Stimulated activated CD8-positive, alpha-beta memory T cell treated with anti-CD3 and anti-CD28 coated beads, Interleukin-15, amount 100 ng/mL, for 1 hour (primary cell): ENCODE data around the gene HOXB3.
A peak's percentile ranks its signal among the peaks of the same experiment; 100 is the strongest.

Experiments used
- DNase-seq: peaks from one replicate; pipeline ENCODE4 v3.0.0-alpha.2; 2020; ENCODE audit warnings: low read depth

The HOXB3 gene

DNA sequence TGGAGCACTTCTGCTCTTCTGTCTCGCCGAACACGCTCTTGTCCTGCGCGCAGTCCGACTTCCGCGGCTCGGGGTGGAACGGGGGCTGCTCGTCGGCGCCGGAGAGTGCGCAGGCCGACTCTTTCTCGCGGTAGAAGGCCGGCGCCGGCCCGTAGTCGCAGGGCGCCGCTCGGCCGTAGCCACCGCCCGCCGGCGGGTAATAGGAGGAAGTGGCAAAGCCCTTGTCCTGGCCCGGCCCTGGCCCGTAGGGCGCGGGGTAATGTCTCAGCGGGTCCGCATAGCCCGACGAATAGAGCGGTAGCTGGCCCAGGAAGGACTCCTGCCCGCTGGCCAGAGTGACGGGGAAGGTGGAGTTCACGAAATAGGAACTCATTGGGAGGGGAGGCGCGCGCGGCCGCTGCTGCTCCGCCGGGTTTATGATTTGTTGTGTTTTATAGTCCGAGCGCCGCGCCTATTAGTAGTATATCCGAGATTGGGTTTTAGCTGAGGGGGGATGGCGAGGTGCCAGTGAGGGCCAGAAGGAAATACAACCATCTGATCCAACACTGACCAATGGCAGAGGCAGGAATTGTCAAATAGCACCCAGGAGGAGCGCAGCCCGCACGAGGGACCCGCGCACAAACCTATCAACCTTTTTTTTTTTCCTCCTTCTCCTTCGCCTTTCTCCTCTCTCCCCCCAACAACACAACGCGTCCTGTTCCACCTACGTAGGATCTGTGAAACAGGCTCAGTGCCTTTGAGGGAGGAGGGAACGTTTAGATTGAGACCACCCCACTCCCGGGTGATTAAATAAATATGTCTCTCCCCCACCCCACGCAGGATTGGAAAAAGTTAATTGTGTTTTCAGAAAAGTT is 8.0 kb upstream of the HOXB3 start:
- DNase-seq: no peak

- DNase-seq: no peak
These were observed 7.4 kb upstream of the HOXB3 start for GRCh38 chr17:48597528-48597777.

DNA sequence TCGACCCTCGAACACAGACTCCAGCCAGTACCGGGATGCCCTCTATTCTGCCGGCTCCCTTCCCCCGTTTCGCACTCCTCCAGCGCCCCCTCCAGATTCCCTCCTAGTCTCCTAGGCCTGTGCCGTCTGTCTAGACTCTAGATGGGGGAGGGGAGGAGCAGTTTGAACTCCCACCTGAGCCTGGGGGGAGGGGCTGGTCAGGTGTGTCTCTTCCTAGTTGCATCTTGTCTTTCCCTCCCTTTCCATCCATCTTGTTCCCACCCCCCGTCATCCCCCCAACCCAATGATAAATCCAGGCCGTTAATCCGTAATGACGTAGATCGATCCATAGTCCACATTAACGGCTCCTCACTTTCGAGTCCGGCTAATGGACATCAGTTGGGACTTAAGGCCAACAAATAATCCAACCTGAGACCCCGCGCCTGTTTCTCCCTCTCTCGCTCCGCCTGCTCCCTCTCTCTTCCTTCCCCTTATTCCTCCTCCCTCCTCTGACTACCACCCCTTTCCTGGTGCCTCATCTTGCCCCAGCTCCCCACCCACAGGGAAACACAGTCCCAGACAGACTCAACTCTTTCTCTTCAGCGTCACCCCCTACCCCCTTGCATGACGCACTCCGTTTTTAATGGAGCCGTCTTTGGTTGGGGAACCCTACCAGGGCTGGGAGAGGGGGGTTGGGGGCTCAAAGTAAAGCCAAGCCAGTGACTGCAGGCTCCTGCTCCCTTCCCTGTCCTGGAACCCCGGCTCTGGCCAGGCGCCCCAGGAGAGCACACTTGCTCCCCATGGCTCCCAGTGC is 6.9 kb upstream of the HOXB3 start:
- DNase-seq: no peak

GRCh38 chr17:48596000-48596734 is 6.1 kb upstream of the HOXB3 start:
- no peak for DNase-seq

DNA sequence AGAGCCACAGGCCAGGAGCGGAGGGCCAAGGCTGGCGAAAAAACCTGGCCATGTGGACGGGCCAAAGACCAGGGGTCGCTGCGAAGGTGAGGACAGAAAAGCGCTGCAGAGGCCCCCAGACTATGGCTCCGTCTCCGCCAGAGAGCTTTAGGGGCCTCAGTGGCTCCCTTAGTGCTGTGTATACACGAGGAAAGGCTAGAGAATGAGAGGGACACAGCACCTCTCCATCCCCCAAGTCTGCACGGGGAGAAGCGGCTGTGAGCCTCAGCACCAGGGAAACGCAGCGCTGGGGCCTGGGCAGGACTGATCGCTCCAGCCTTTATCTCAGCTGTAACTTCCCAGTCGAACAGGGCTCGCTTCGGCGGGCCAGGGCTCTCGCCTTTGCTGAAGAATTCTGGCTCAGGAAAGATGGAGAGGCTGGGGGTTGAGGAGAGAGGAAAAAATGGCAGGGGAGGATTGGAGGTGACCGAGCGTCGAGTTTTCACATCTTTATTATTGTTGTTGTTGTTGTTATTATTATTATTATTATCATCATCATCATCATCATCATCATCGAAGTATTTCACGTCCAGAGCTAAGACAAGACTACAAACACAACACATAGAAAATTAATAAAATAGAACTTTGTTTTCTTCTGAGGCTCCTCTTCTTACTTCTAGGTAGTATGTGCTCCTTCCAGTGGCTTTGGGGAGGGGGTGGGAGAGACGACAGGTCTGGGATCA is 5.4 kb upstream of the HOXB3 start:
- no peak for DNase-seq

- no peak for DNase-seq
These were observed 4.7 kb upstream of the HOXB3 start for GRCh38 chr17:48594538-48595277.

DNA sequence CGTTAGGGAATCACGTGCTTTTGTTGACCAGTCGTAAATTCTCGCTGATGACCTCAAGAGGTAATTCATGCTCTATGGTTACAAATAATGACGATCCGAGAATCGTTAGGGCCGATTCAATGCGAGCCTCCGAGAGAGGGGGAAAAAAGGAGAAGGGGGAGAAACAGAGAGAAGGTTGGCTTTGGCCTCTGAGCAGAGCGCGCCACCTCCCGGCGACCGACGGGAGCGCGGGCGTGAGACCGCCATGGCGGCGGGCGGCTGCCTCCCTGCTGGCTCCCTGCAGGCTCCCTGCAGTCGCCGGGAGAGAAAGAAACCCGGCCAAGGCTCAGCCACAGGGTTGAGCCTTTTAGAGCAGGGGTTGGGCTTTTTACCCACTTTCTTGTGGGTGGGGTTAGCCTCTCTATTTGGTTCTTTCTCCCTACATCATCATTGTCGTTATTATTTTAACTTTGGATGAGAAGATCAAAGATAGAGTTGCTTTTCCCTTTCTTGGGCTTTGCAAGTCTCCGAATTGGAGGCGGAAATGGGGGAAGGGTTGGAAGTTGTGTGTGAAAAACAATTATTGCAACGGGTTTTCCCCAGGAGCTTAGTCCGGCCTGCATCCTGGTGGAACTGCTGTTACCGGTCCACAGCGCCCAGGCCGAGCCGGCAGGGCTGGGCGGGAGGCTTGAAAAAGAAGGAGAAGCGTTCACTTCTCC is 3.9 kb upstream of the HOXB3 start:
- DNase-seq: peak; percentile 66

DNA sequence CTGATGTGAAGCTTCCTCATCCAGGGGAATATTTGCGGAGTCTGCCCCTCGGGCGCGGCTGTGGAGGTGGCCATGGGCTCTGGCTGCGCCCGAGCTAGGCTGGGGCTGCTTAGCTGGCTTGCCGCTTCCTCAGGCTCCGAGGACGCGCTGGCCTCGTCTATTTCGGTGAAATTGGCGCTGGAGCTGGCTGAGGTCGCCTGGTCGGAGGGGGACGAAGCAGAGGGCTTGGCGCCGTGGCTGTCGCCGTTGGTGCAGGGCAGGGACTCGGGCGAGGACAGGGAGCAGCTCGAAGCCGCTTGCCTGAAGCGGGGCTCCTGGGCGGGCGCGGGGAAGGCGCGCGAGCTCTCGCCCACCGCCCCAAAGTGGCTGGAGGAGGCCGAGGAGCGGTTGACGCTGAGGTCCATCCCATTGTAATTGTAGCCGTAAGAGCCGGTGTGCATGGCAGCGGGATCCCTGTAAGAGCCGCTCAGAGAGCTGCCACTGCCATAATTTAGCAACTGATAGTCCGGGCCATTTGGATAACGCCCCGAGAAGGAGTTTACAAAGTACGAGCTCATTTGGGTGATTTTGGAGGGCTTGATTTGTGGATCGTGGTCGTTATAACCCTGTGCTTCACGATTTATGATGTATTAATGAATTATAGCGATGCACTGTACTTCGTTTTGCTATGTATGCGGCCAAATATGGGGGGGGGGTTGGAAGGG is 3.2 kb upstream of the HOXB3 start, which contains the start of gene HOXB5:
HOXB5 (minus strand) TSS at position 654 of the 704 bp plus-strand sequence; CDS start at position 557, 97 bp downstream.
- DNase-seq: no peak

DNA sequence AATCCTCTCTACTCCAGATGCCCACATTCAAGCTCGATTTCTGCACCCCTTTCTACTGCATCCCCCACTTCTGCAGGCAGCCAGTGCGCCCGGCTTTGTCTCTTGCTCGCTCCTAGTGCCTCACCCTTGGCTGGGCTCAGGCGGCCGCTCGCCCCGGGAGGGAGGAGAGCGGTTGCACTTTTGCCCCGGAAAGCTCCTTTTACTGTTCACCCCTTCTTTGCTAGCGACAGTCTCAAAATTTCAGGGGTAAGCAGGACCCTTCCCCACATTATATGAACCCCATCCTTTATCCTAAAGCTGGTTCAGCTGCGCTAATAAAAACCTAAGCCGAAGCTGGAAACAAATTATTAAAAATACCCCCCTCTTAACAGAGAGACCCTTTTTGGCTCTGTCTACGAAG is 2.5 kb upstream of the HOXB3 start:
- DNase-seq: no peak

- no peak for DNase-seq
These were observed 2.0 kb upstream of the HOXB3 start for GRCh38 chr17:48592057-48592514.

- no peak for DNase-seq
These were observed 1.4 kb upstream of the HOXB3 start for GRCh38 chr17:48591255-48592056.

DNA sequence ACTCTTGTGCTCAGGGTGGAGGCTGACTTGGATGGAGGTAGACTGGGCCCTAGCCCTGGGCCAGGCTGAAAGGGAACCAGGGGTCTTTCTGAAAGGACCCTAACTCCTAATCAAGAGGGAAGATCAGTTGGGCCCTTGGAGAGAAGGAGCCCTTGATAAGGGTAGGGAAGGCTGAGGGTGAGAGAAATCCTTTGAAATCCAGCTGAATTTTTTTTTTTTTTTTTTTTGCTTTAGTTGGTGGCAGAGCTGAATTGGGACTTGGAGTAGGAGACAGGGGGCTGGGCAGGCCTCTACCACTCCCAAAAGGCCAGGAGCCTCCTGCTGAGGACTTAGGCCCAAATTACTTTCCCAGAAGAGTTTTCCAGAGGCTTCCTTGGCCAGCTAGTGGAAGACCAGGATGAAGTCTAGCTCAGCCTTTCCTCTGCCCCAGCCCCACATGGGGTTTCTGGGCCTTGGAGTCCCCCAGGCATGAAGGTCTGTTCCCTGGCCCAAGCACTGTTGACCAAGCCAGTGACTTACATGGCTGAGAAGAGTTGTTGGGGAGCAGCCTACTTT is 643 bp upstream of the HOXB3 start:
- no peak for DNase-seq

DNA sequence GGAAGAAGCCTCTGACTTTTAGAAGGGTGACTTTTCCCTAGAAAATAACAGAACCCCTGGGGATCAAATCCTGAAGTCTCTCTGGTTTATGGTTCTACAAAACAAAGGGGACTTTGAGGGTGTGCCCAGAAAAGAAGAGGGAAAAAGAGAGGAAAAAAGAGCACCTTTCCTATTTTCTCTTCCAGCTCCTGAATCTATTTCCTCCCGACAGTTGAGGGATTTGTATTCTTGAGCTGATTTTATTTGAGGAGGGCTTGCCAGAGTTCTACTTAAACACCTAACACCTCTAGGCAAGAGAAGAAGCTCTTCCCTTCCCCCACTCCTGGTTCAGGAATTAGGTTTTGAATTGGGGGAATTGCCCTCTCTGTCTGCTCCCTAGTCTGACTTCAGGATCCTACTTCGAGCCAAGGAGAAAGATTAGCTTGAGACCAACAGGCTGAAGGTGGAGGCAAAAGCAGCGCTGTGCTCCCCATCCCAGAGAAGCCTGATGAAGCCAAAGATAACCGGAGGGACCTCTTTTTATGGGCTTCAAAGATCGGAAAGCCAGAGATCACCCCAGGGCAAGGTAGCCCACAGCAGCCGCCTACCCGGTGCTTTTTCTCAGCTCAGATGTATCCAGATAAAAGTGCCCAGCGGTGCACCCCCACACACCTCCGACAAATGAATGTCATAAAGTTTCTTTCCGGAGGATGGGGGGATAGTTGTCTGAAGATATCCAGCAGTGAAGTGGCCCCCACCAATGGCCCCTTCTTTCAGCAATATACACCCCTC is 796 bp downstream of the HOXB3 start:
- DNase-seq: no peak

- no peak for DNase-seq
These were observed 1.5 kb downstream of the HOXB3 start for GRCh38 chr17:48588528-48588927.

DNA sequence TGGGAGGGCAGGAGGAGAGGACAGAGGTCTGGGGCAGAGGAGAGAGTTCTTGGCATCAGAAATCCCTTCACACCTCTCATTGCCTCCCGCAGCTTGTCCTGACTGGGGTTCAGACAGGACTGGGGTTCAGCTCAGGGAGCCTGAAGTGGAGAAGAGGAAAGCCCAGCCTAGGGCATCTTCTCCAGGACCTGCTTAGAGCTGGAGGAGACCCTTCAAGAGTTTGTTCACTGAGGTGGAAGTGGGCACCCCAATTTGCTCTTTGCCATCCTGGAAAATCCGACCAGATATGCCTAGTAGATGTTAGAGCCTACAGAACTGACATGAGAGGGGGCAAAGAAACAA is 2.0 kb downstream of the HOXB3 start:
- DNase-seq: no peak

DNA sequence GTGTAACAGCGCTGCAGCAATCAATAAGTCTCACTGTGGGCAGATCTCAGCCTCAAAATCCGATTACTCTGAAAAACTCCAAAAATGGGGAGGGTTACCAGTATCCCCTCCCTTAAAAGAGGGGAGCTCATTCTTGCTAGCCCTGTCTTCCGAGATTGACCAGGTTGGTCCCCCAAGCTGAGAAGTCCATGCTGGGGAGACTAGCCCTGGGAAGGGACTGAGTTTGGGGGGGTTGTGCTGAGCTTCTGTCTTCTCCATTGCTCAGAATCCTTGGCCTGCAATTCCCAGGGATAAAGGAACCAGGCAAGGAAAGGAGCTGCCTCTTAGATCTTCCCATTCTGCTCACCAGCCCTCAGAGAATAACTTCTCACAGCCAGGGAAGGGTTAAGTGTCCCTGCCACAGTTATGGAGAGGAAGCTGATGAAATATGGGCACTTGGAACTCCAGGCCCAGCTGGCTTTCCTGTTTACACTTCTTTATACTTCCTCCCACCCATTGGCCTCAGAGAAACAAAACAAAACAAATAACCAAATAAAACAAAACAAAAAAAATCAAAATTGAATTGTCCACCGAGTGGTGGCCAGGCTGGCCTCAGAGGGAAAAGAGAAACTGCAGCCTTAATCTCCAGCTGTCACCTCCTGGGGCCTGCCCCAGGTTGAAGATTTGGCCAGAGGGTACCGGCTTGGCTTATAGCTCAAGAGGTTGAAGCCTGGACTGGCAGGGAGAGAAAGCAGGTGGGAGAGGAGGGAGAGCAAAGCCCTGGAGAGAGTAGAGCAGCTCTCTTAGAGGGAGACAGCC is 2.6 kb downstream of the HOXB3 start:
- no peak for DNase-seq
